HL-60 (cell line): ENCODE measurements around the gene OBSL1.
A peak's percentile ranks its signal among the peaks of the same experiment; 100 is the strongest.

ENCODE experiments used
- DNase-seq, 2 experiments: peaks; one replicate each; pipeline ENCODE4 v3.0.0-alpha.2; 2010 to 2020; ENCODE audit warnings: low read depth in 1 of 2, low spot score in 1 of 2
- H3K27ac ChIP-seq: fragments of 250-450 bp; sonication (Bioruptor Pico); replicated peaks from 2 replicates; pipeline ENCODE4 v1.5.1; 2020; ENCODE audit warnings: mild to moderate bottlenecking, moderate library complexity
- H3K27me3 ChIP-seq: fragments of 250-450 bp; sonication (Bioruptor Pico); 2 replicates; pipeline ENCODE4 v1.5.1; 2021; ENCODE audit warnings: mild to moderate bottlenecking, moderate library complexity; ENCODE audit not compliant: insufficient read depth, poor library complexity, severe bottlenecking
- H3K4me3 ChIP-seq: replicated peaks from 2 replicates; pipeline ENCODE4 v1.5.1; 2011; ENCODE audit warnings: mild to moderate bottlenecking, control low read depth, low read length; ENCODE audit not compliant: insufficient read depth
- CTCF ChIP-seq: IDR thresholded peaks from one replicate; pipeline ENCODE4 v1.5.1; 2011; ENCODE audit warnings: low read length, control low read depth, inconsistent platforms; ENCODE audit not compliant: insufficient read depth
- GABPA ChIP-seq: IDR thresholded peaks from 2 replicates; pipeline ENCODE4 v1.6.1; 2012; ENCODE audit warnings: low read depth
- POLR2AphosphoS5 ChIP-seq: IDR thresholded peaks from 2 replicates; pipeline ENCODE4 v1.6.1; 2012; ENCODE audit warnings: low read depth
- REST ChIP-seq: IDR thresholded peaks from 2 replicates; pipeline ENCODE4 v1.6.1; 2012; ENCODE audit warnings: low read depth; ENCODE audit not compliant: insufficient replicate concordance
- SPI1 ChIP-seq: IDR thresholded peaks from 2 replicates; pipeline ENCODE4 v1.6.1; 2012; ENCODE audit warnings: low read depth, mild to moderate bottlenecking, borderline replicate concordance

Gene OBSL1

GRCh38 chr2:219530048-219530963 is 41.0 kb downstream of the OBSL1 start:
- TF ChIP-seq CTCF (peak; percentile 75), SPI1 (no peak)
- Histone ChIP-seq H3K27ac (no peak overlapping the region), H3K4me3 (no peak overlapping the region), H3K27me3 (peaks cover 47% of the 10 kb centered on the region)
- peak; percentile 58 to 85 for DNase-seq

GRCh38 chr2:219527472-219527871 is 43.9 kb downstream of the OBSL1 start:
- no peak overlapping the region for H3K4me3 ChIP-seq
- H3K27ac ChIP-seq = no peak overlapping the region
- TF ChIP-seq REST = no peak
- TF ChIP-seq POLR2AphosphoS5 = no peak
- TF ChIP-seq GABPA = no peak
- peaks cover 74% of the 10 kb centered on the region for H3K27me3 ChIP-seq
- DNase-seq = no peak

- TF ChIP-seq GABPA (no peak), REST (no peak), CTCF (no peak), POLR2AphosphoS5 (no peak), SPI1 (no peak)
- no peak overlapping the region for H3K4me3 ChIP-seq
- no peak overlapping the region for H3K27ac ChIP-seq
- no peak for DNase-seq
- H3K27me3 ChIP-seq = peaks cover 75% of the 10 kb centered on the region
These were observed 44.3 kb downstream of the OBSL1 start for GRCh38 chr2:219527076-219527394.

- H3K4me3 ChIP-seq = no peak overlapping the region
- DNase-seq = no peak
These were observed 44.8 kb downstream of the OBSL1 start for GRCh38 chr2:219526320-219527075.

More at GRCh38 chr2:219526320-219527075, 44.8 kb downstream of the OBSL1 start:
- H3K27me3 ChIP-seq = peaks cover 80% of the 10 kb centered on the region
- no peak overlapping the region for H3K27ac ChIP-seq
- TF ChIP-seq CTCF (no peak), GABPA (no peak), POLR2AphosphoS5 (no peak), REST (no peak), SPI1 (no peak)
